ENCODE results near the gene GBF1.

- TF ChIP-seq EZH2 (IDR thresholded peaks at IDR 0.05; ENCODE audit: borderline replicate concordance, low read length) (no peak), CTCF (conservative IDR thresholded peaks at IDR 0.05 in 1 of 2, IDR thresholded peaks at IDR 0.05 in 1 of 2; ENCODE audit: extremely low read depth in 1 of 2, insufficient read depth in 1 of 2, low read depth in 1 of 2, low read length in 2 of 2) (no peak)
These were observed 9.1 kb downstream of the GBF1 start for GRCh38 chr10:102254426-102254825.

Data from mammary epithelial cell (primary cell).